HL-60/S4 treated with retinoic acid at 250 ng/mL for 4 days and 3 days (cell line): ENCODE data around the gene DFFA.
"Not testable (repeated sequence)": the region's sequence is repeated elsewhere in the genome, so short reads cannot be mapped to it uniquely, and the experiment has no call there.

Experiments
- in situ Hi-C: fragments of 300-500 bp; cut with MboI; formaldehyde crosslinking; loops from 2 replicates; pipeline ENCODE4 v1.7.0; 2022; ENCODE audit warnings: low sequenced_read_pairs

DFFA gene

GRCh38 chr1:10506677-10507047 is 34.3 kb upstream of the DFFA start:
- in situ Hi-C loops = loop anchor here (25.0 kb wide), 2 partner anchors 356 to 431 kb away; no protein-coding TSS in a partner anchor

- in situ Hi-C loops = loop anchor here (25.0 kb wide), 2 partner anchors 356 to 431 kb away; no protein-coding TSS in a partner anchor
Measured at GRCh38 chr1:10506046-10506676, 33.8 kb upstream of the DFFA start.

GRCh38 chr1:10504249-10504648 is 31.9 kb upstream of the DFFA start:
- in situ Hi-C loops = loop anchor here (25.0 kb wide), 2 partner anchors 358 to 433 kb away; no protein-coding TSS in a partner anchor

GRCh38 chr1:10502206-10502605 is 29.9 kb upstream of the DFFA start:
- in situ Hi-C loops = loop anchor here (25.0 kb wide), 2 partner anchors 360 to 435 kb away; no protein-coding TSS in a partner anchor

- in situ Hi-C loops = no loop called here
Measured at GRCh38 chr1:10498231-10498630, 25.9 kb upstream of the DFFA start.

GRCh38 chr1:10497109-10497508 is 24.8 kb upstream of the DFFA start:
- in situ Hi-C loops = no loop called here

GRCh38 chr1:10495952-10496351 is 23.6 kb upstream of the DFFA start:
- in situ Hi-C loops = no loop called here

- in situ Hi-C loops = no loop called here
Measured at GRCh38 chr1:10495475-10495817, 23.1 kb upstream of the DFFA start.

- in situ Hi-C loops = no loop called here
Measured at GRCh38 chr1:10494754-10495474, 22.6 kb upstream of the DFFA start.

- in situ Hi-C loops = no loop called here
Measured at GRCh38 chr1:10494418-10494753, 22.1 kb upstream of the DFFA start.

- in situ Hi-C loops = no loop called here
Measured at GRCh38 chr1:10490286-10490970, 18.1 kb upstream of the DFFA start.

GRCh38 chr1:10489291-10490055 is 17.1 kb upstream of the DFFA start:
- in situ Hi-C loops = no loop called here

GRCh38 chr1:10484521-10484920 is 12.2 kb upstream of the DFFA start:
- in situ Hi-C loops = no loop called here

- in situ Hi-C loops = no loop called here
Measured at GRCh38 chr1:10480614-10481013, 8.3 kb upstream of the DFFA start.

GRCh38 chr1:10479296-10479695 is 7.0 kb upstream of the DFFA start:
- in situ Hi-C loops = no loop called here

- in situ Hi-C loops = no loop called here
Measured at GRCh38 chr1:10475510-10475909, 3.2 kb upstream of the DFFA start.

GRCh38 chr1:10474613-10475507 is 2.5 kb upstream of the DFFA start, which contains the start of gene PEX14:
Gene PEX14, plus strand, starts transcription at chr1:10474950. Its CDS starts 17 bp downstream, at chr1:10474967.
- in situ Hi-C loops = no loop called here

GRCh38 chr1:10474309-10474612 is 1.9 kb upstream of the DFFA start:
- in situ Hi-C loops = not testable (repeated sequence)

GRCh38 chr1:10473145-10473765 is 926 bp upstream of the DFFA start:
- in situ Hi-C loops = no loop called here
